ENCODE results near the gene TBCD.

Gene TBCD

DNA sequence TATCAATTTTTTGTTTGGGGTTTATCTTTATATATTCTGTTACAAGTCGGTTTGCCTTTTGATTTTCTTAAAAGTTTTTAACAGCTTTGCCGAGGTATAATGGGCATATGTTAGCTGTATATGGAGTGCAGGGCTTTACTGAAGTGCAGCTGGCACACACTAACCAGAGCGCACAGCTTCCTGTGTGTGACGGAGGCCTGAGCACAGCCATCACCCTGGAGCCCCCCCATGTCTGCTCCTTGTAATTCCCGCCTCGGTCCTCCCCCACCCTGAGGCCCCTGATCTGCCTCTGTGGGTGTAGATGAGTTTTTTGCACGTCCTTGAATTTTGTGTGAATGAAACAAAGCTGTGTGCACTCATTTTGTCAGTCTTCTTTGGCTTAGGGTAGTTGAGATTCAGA lies 148.1 kb downstream of the TBCD start:
- Mint-ChIP-seq H3K4me3 (no peak overlapping the region), H3K4me1 (ENCODE audit: low read depth) (peaks cover 3% of the 10 kb centered on the region), H3K9me3 (no peaks in the 10 kb centered on the region), H3K27ac (no peak overlapping the region), H3K27me3 (ENCODE audit: low read depth) (no peaks in the 10 kb centered on the region), H3K36me3 (ENCODE audit: low read depth) (peaks cover 43% of the 10 kb centered on the region)
- no peak for DNase-seq (ENCODE audit: low spot score)

DNA sequence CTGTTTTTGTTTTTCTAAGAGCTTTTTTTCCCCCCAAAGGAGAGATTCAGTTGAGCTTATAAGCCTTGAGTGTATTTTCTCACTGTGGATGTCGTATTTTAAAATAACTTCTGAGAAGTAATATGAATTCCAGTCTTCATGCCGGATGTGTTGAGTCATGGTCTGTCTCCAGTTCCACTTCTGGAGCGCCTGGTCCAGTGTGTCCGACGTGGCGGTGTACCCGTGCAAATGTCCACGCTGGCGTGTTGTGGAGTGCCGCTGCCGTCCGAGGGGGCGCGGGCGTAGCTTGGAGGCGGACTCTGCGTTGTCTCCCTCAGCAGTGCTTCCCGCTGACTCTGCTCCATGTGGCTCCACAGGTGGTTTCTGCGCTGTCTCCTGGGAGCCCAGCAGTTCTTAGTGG lies 148.9 kb downstream of the TBCD start:
- Mint-ChIP-seq H3K27me3 (ENCODE audit: low read depth) (no peaks in the 10 kb centered on the region), H3K9me3 (no peaks in the 10 kb centered on the region), H3K4me3 (no peak overlapping the region), H3K27ac (no peak overlapping the region), H3K36me3 (ENCODE audit: low read depth) (peaks cover 38% of the 10 kb centered on the region), H3K4me1 (ENCODE audit: low read depth) (peaks cover 3% of the 10 kb centered on the region)
- no peak for DNase-seq (ENCODE audit: low spot score)

DNA sequence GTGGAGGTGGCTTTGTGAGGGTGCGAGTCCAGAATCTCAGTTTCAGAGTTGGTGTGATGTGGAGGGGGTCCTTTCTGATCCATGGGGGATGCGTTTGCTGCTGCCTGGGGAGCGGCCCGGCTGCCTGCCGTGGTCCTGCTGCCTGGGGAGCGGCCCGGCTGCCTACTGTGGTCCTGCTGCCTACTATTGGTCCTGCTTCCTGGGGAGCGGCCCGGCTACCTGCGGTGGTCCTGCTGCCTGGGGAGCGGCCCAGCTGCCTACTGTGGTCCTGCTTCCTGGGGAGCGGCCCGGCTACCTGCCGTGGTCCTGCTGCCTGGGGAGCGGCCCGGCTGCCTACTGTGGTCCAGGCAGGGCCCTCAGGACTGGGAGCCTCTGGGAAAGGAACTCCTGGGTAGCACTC lies 149.5 kb downstream of the TBCD start:
- Mint-ChIP-seq H3K27me3 (ENCODE audit: low read depth) (no peaks in the 10 kb centered on the region), H3K4me3 (no peak overlapping the region), H3K9me3 (no peaks in the 10 kb centered on the region), H3K4me1 (ENCODE audit: low read depth) (peaks cover 3% of the 10 kb centered on the region), H3K27ac (no peak overlapping the region), H3K36me3 (ENCODE audit: low read depth) (peaks cover 43% of the 10 kb centered on the region)
- DNase-seq (ENCODE audit: low spot score) = no peak

DNA sequence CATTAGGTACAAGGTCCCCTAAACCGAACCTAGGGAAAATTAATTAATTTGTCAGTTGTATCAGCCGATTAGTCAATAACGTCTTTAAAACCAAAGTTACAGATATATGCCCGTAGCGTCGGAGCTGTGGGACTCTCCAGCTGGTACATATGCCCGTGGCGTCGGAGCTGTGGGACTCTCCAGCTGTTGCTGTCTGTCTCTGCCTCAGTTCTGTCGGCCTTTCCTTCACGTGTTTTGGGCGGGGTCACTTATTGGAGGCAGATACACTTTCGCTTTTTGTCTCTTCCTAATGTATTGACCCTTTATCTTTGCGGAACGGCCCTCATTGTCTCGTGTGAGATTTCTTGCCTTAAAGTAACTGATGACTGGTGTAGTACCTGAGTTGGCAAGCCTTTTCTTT lies 150.0 kb downstream of the TBCD start:
- H3K27ac Mint-ChIP-seq = no peak overlapping the region

DNA sequence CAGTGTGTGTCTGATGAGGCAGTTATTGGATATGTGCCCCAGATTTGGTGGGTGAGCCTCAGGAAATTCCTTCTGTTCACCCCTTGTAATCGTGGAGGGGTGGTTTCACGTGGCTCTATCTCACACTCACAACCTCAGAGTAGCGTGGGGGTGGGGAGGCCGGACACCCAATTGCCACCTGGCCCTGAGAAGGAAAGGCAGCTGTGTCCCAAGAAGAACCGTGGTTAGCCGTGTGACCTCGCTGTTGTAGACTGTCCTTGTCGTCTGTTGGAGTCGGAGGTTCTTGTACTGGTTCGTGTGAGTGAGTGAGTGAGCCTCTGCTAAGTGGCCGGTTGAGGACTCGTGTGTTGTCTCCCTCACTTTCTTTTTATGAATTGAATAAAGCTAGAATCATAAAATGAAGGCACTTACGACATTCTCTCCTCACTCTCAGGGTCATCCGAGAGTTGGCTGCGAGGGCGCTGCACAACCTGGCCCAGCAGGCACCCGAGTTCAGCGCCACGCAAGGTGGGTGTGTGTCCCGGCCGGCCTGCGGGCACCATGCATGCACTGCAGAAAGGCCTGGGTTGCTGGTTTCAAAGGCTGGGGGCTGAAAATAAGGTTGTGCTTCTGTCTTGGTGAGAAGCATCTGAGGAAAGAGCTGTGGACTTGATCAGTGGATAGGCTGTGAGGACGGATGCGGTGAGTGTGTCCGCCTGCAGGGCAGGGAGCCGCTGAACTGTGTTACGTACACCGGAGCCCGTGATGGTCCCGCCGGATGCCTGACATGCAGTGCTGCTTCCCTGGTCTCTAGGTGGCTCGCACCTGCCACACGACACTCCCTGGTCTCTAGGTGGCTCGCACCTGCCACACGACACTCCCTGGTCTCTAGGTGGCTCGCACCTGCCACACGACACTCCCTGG lies 151.4 kb downstream of the TBCD start:
- H3K27me3 Mint-ChIP-seq (ENCODE audit: low read depth) = no peaks in the 10 kb centered on the region
- no peak overlapping the region for H3K4me3 Mint-ChIP-seq
- DNase-seq (ENCODE audit: low spot score) = no peak
- peaks cover 38% of the 10 kb centered on the region for H3K36me3 Mint-ChIP-seq (ENCODE audit: low read depth)
- H3K27ac Mint-ChIP-seq = no peak overlapping the region
- H3K9me3 Mint-ChIP-seq = no peaks in the 10 kb centered on the region
- peaks cover 3% of the 10 kb centered on the region for H3K4me1 Mint-ChIP-seq (ENCODE audit: low read depth)

More for the DNA sequence above, 150.0 kb downstream of the TBCD start:
- H3K27me3 Mint-ChIP-seq (ENCODE audit: low read depth) = no peaks in the 10 kb centered on the region
- peaks cover 41% of the 10 kb centered on the region for H3K36me3 Mint-ChIP-seq (ENCODE audit: low read depth)
- H3K4me1 Mint-ChIP-seq (ENCODE audit: low read depth) = peaks cover 3% of the 10 kb centered on the region
- H3K4me3 Mint-ChIP-seq = no peak overlapping the region
- H3K9me3 Mint-ChIP-seq = no peaks in the 10 kb centered on the region
- no peak for DNase-seq (ENCODE audit: low spot score)

DNA sequence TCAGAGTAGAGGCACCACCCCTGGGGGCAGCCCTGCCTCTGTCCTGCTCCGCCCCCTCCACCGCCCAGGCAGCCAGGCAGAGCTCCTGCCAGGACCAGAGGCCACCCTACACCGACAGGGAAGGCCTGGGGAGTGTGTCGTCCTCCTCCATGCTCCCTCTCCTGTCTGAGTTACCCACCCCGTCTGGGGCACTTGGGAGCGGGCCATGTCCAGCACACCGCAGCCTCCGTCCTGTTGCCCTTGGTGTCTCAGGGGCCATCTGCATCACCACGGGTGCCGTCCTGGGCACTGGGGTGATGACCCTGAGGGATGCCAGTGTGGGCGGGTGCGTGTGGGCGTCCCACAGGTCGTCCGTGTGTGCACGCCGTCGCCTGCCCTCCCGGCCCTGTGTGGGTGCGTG lies 153.3 kb downstream of the TBCD start:
- Mint-ChIP-seq H3K27me3 (ENCODE audit: low read depth) (no peaks in the 10 kb centered on the region), H3K36me3 (ENCODE audit: low read depth) (peaks cover 33% of the 10 kb centered on the region), H3K9me3 (no peaks in the 10 kb centered on the region), H3K27ac (no peak overlapping the region), H3K4me3 (no peak overlapping the region), H3K4me1 (ENCODE audit: low read depth) (peaks cover 5% of the 10 kb centered on the region)
- no peak for DNase-seq (ENCODE audit: low spot score)

DNA sequence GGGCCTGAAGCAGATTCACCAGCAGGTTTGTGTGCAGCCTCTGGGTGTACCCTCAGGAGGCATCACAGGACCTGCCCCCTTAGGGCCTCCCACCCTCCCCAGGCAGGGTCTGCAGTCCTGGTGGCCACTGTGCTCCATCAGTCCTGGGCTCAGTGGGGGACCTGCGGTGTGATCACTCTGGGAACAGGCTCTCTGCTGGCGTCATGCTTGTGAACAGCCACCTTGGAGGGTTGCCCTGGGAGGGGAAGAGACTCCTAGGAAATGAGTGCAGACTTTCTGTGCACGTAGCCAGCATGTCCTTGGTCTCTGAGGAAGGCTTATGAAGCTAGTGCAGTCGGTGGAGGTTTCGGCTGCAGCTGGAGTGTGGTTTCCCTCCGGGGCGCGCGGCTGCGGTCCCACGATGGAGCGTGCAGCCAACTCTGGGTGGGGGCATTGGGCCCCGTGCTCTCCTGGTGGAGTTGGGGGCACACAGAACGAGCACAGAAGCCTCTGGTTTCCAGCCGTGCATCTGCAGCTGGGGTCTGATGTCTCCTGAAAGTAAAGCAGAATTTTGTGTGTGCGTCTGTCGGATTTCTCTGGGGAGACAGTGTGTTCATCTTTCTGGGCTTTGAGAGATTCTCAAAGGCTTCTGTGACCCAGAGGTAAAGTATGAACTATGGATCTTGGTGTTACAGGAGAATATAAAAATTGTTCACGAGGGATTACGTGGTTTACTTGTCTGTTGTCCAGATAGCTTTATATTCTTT lies 156.1 kb downstream of the TBCD start:
- Mint-ChIP-seq H3K27me3 (ENCODE audit: low read depth) (no peaks in the 10 kb centered on the region), H3K27ac (no peak overlapping the region), H3K36me3 (ENCODE audit: low read depth) (peaks cover 26% of the 10 kb centered on the region), H3K4me3 (no peak overlapping the region), H3K4me1 (ENCODE audit: low read depth) (peaks cover 10% of the 10 kb centered on the region), H3K9me3 (no peaks in the 10 kb centered on the region)
- DNase-seq (ENCODE audit: low spot score) = no peak

DNA sequence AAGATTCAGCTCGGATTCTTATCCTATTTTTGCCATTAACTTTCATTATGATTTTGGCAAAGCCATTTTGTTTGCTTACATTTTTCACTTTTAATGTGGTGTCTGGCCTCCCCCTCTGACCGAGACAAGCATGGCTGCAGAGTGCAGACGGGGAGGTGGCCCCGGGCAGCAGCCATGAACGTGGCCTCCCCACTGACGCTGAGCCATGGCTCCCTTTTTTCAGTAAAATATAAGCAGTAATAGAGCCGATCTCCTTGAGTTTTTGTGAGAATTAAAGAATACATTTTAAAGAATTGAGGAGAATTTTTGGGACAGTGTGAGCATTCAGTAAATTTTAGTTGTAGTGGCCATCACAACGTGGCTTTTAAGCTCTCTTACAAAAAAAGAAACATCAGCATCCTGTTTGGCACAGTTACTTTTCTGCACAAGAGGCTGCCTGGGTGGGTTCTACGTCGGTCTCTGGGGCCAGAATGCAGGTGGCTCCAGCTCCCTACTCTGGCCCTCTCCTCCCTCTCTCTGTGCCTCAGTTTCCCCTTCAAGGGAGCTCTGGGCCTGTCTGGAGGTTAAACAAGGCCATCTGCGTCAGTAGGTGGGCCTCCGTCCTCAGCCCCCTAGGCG lies 156.8 kb downstream of the TBCD start:
- H3K9me3 Mint-ChIP-seq = no peaks in the 10 kb centered on the region
- peaks cover 10% of the 10 kb centered on the region for H3K4me1 Mint-ChIP-seq (ENCODE audit: low read depth)
- H3K36me3 Mint-ChIP-seq (ENCODE audit: low read depth) = peaks cover 23% of the 10 kb centered on the region
- no peak overlapping the region for H3K27ac Mint-ChIP-seq
- no peak for DNase-seq (ENCODE audit: low spot score)
- no peak overlapping the region for H3K4me3 Mint-ChIP-seq
- no peaks in the 10 kb centered on the region for H3K27me3 Mint-ChIP-seq (ENCODE audit: low read depth)

DNA sequence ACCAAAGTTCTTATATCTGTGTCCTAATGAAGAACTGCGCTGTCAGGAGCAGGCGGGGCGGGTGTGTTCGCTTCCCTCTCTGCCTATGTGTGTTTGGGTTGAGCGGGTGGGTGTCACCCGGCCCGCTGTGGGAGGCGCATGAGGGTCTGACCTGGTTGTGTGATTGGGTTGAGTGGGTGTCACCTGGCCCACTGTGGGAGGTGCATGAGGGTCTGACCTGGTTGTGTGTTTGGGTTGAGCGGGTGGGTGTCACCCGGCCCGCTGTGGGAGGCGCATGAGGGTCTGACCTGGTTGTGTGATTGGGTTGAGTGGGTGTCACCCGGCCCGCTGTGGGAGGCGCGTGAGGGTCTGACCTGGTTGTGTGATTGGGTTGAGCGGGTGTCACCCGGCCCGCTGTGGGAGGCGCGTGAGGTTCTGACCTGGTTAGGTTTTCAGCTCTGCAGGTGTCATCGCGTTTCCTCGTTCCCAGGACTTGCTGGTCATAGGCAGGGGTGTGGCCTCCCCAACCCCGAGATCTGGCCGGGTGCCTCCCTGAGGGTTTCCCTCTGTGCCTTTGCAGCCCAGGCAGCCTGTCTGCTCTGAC lies 157.5 kb downstream of the TBCD start:
- Mint-ChIP-seq H3K4me1 (ENCODE audit: low read depth) (peaks cover 10% of the 10 kb centered on the region), H3K4me3 (no peak overlapping the region), H3K27me3 (ENCODE audit: low read depth) (no peaks in the 10 kb centered on the region), H3K27ac (peak overlapping the region; percentile 36), H3K36me3 (ENCODE audit: low read depth) (peaks cover 18% of the 10 kb centered on the region), H3K9me3 (no peaks in the 10 kb centered on the region)
- DNase-seq (ENCODE audit: low spot score) = no peak

DNA sequence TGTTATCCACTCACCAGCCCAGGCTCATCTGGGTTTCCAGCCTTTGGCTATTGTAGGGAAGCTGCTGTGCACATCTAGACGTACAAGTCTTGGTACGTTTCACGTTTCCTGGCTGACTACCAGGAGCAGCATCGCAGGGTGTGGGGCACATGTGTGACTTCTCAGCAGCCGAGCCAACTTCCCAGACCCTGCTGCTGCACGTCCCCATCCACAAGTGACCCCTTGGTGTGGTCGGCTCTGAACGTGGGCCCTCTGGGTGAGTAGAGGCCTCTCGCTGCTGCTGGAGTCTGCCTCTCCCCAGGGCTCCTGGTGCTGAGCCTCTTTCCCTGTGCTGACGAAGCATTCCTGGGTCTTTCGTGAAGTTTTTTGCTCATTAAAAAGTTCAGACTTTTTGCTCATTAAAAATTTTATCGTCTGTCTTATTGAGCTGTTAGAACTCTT lies 158.2 kb downstream of the TBCD start:
- no peak overlapping the region for H3K27ac Mint-ChIP-seq
- H3K27me3 Mint-ChIP-seq (ENCODE audit: low read depth) = no peaks in the 10 kb centered on the region
- no peaks in the 10 kb centered on the region for H3K9me3 Mint-ChIP-seq
- DNase-seq (ENCODE audit: low spot score) = no peak
- no peak overlapping the region for H3K4me3 Mint-ChIP-seq
- H3K4me1 Mint-ChIP-seq (ENCODE audit: low read depth) = peaks cover 10% of the 10 kb centered on the region
- peaks cover 21% of the 10 kb centered on the region for H3K36me3 Mint-ChIP-seq (ENCODE audit: low read depth)

DNA sequence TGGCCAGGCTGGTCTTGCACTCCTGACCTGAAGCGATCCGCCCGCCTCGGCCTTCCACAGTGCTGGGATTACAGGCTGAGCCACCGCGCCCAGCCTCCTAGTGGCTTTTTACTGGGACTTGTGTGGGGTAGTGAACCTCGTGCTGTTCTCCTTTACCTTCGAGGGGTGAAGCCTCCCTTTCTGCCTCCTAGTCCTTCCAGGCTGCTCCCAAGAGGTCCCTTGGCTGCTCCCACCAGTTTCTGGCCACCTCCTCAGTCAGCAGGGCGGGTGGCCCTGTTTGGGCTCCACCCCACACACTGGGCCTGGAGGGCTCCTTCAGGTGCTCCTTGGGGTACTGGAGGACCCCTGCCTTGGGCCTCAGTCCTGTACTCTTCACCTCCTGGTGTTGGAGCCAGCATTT lies 158.9 kb downstream of the TBCD start:
- H3K4me3 Mint-ChIP-seq = no peak overlapping the region
- H3K4me1 Mint-ChIP-seq (ENCODE audit: low read depth) = peaks cover 10% of the 10 kb centered on the region
- no peaks in the 10 kb centered on the region for H3K27me3 Mint-ChIP-seq (ENCODE audit: low read depth)
- H3K36me3 Mint-ChIP-seq (ENCODE audit: low read depth) = peaks cover 25% of the 10 kb centered on the region
- no peak overlapping the region for H3K27ac Mint-ChIP-seq
- H3K9me3 Mint-ChIP-seq = no peaks in the 10 kb centered on the region
- DNase-seq (ENCODE audit: low spot score) = no peak

DNA sequence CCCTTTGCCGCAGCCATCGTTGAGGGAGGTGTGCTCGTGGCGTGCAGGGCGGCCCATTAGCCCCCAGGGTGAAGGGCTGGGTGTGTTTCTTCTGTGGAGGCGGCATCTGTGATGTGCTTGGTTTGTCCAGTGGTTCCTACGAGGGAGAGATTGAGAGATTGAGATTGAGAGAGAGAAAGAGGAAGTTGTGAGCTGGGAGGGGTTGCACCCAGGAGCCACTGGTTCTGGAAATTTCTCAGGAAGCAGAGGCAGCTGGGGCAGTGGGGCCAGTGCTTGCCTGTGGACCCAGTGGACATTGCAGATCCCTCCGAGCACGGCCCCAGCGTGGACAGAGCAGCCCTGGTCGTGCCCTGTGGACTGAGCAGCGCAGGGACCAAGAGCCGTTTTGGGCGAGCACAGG lies 160.0 kb downstream of the TBCD start:
- Mint-ChIP-seq H3K27me3 (ENCODE audit: low read depth) (no peaks in the 10 kb centered on the region), H3K4me3 (no peak overlapping the region), H3K4me1 (ENCODE audit: low read depth) (peaks cover 16% of the 10 kb centered on the region), H3K36me3 (ENCODE audit: low read depth) (peaks cover 25% of the 10 kb centered on the region), H3K9me3 (no peaks in the 10 kb centered on the region), H3K27ac (peak overlapping the region; percentile 13)
- no peak for DNase-seq (ENCODE audit: low spot score)

DNA sequence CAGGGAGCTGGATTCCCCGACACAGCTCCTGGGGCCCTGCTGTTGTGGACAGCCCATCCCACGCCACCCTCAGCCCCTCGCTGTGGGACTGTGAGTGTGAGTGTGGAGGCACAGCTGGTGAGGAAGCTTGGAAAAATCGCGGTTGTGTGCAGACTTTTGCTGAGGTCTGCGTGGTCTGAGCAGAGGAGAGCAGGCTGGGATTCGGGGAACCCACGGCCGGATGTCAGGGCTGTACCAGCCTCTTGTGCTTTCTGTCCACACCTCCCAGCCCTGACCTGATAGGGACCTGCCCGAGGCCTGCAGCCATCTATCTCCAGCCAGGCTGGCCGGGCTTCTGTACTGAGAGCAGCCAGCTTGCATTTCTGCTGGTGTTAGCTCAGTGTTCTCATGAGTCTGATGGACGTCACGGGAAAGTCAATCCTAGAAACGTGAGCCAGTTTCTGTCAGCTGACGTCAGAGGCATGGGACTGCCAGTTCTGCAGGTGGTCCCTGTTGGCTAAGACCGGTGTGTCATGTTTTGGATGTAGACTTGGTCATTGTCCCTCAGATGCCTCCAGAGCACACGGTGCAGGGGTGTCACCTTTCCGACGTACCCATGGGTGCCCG lies 160.7 kb downstream of the TBCD start:
- peaks cover 25% of the 10 kb centered on the region for H3K36me3 Mint-ChIP-seq (ENCODE audit: low read depth)
- H3K27ac Mint-ChIP-seq = no peak overlapping the region
- DNase-seq (ENCODE audit: low spot score) = no peak
- peaks cover 16% of the 10 kb centered on the region for H3K4me1 Mint-ChIP-seq (ENCODE audit: low read depth)
- H3K4me3 Mint-ChIP-seq = no peak overlapping the region
- no peaks in the 10 kb centered on the region for H3K9me3 Mint-ChIP-seq
- H3K27me3 Mint-ChIP-seq (ENCODE audit: low read depth) = no peaks in the 10 kb centered on the region
